PFSK-1 (cell line): Measurements from ENCODE around the gene KRT17.

Experiments used
- FOXP2 ChIP-seq: optimal IDR thresholded peaks from 2 replicates; pipeline ENCODE3; 2011; ENCODE audit warnings: borderline replicate concordance, control low read depth, inconsistent platforms; ENCODE audit not compliant: insufficient read depth; ENCODE audit errors: extremely low read length, extremely low read depth
- POLR2AphosphoS5 ChIP-seq: IDR thresholded peaks from 2 replicates; pipeline ENCODE4 v1.6.1; 2012; ENCODE audit warnings: low read depth, mild to moderate bottlenecking, control low read depth, low read length, moderate library complexity
- REST ChIP-seq, 2 experiments: IDR thresholded peaks; 2 replicates each; pipeline versions ENCODE4 v1.6.1 to v1.8.0; 2011 to 2012; ENCODE audit warnings: low read depth in 2 of 2, low read length in 2 of 2, control low read depth in 1 of 2, inconsistent platforms in 1 of 2, mild to moderate bottlenecking in 1 of 2, moderate library complexity in 1 of 2; ENCODE audit not compliant: insufficient read depth in 1 of 2
- SIN3A ChIP-seq: IDR thresholded peaks from 2 replicates; pipeline ENCODE4 v1.6.1; 2012; ENCODE audit warnings: mild to moderate bottlenecking, low read length, moderate library complexity, borderline replicate concordance; ENCODE audit not compliant: insufficient read depth
- TAF1 ChIP-seq: IDR thresholded peaks from 2 replicates; pipeline ENCODE4 v1.6.1; 2012; ENCODE audit warnings: low read length, control low read depth, borderline replicate concordance; ENCODE audit not compliant: insufficient read depth

KRT17 gene

GRCh38 chr17:41660221-41660711 is 35.9 kb upstream of the KRT17 start:
- no peak for TF ChIP-seq REST (IDR thresholded peaks at IDR 0.05; ENCODE audit: insufficient read depth in 1 of 2, low read depth in 2 of 2, low read length in 2 of 2)
- no peak for TF ChIP-seq FOXP2
- no peak for TF ChIP-seq TAF1
- no peak for TF ChIP-seq SIN3A
- TF ChIP-seq POLR2AphosphoS5: no peak

- TF ChIP-seq POLR2AphosphoS5 (no peak), FOXP2 (no peak), REST (IDR thresholded peaks at IDR 0.05; ENCODE audit: insufficient read depth in 1 of 2, low read depth in 2 of 2, low read length in 2 of 2) (no peak), TAF1 (no peak), SIN3A (no peak)
Observed at GRCh38 chr17:41659427-41660212, 35.2 kb upstream of the KRT17 start.

GRCh38 chr17:41658846-41659245 is 34.5 kb upstream of the KRT17 start:
- TF ChIP-seq POLR2AphosphoS5 (no peak), SIN3A (no peak), FOXP2 (no peak), TAF1 (no peak), REST (IDR thresholded peaks at IDR 0.05; ENCODE audit: insufficient read depth in 1 of 2, low read depth in 2 of 2, low read length in 2 of 2) (no peak)

- no peak for TF ChIP-seq TAF1
- TF ChIP-seq FOXP2: no peak
- TF ChIP-seq POLR2AphosphoS5: no peak
- no peak for TF ChIP-seq SIN3A
- no peak for TF ChIP-seq REST (IDR thresholded peaks at IDR 0.05; ENCODE audit: insufficient read depth in 1 of 2, low read depth in 2 of 2, low read length in 2 of 2)
Observed at GRCh38 chr17:41657936-41658335, 33.6 kb upstream of the KRT17 start.
